ENCODE results near the gene TEAD1.
A peak's percentile ranks its signal among the peaks of the same experiment; 100 is the strongest.

Gene TEAD1

DNA sequence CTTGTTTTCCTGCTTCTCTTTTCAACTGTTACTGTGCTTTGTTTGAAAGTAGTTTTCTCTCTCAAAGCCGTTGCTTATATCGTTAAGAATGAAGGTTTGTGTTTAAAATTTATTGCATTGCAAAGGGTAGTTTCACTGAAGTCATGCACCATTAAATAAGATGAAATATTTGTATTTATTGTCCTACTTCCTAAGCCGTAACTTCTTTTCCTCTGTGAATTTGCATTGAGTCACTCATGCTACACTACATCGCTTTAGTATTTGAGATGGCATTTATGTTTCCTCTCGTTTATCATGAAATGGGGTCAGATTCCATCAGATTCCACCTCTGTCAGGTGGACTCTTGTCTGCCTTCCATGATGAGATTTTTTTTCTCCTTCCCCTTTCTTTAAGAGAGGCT, 269.1 kb downstream of the TEAD1 start:
- no peak for DNase-seq (ENCODE audit: low spot score)

DNA sequence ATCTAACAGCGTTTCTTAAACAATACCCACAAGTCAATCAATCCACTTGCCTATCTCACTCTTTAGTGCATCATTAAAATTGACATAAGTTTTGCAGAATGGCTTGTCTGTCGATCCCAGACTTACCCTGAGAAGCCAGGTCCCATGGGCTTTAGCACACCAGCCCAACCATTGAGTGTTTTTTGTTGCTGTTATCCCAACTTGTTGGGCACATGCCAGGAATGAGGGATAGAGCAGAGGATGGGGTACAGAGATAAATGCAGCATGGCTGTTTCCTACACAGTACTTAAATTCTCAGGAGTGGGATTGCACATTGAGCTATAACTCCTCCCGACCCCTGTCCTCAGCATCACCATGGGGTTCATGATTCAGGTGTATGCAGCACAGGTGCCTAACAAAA, 270.7 kb downstream of the TEAD1 start:
- DNase-seq (ENCODE audit: low spot score) = no peak

DNA sequence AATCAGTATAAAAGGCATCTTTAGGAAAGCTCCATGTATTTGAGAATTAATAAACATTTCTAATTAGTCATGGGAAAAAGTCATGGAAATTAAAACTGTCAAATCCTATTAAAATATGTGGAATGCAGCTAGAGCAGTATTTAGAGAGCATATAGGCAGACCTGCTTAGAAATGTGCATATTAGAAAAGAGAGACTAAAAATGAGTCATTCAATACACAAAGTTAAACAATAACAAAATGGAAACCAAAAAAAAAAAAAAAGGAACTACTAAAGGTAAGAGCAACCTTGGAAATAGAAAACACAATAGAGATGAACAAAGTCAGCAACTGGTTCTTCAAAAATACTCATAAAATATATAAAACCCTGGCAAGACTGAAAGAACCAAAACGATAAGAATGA, 275.2 kb downstream of the TEAD1 start:
- DNase-seq (ENCODE audit: low spot score) = no peak

DNA sequence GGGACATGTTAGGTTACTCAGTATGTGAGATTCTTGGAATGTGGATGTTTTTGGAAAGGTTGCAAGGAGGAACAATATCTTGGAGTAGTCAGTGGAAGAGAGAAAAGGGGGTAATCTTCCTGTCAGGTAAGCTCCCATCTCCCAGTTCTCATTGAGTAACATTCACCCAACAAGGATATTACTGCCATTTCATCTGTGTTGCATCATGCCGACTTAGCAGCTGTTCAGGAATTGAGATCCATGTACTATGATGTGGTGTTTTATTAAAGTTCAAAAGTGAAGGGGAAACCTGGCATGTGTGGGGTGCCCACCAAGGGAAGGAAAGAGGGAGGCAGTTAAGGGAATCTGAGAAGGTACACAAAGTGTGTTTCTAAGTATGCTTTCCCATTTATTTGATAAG, 276.4 kb downstream of the TEAD1 start:
- no peak for DNase-seq (ENCODE audit: low spot score)

DNA sequence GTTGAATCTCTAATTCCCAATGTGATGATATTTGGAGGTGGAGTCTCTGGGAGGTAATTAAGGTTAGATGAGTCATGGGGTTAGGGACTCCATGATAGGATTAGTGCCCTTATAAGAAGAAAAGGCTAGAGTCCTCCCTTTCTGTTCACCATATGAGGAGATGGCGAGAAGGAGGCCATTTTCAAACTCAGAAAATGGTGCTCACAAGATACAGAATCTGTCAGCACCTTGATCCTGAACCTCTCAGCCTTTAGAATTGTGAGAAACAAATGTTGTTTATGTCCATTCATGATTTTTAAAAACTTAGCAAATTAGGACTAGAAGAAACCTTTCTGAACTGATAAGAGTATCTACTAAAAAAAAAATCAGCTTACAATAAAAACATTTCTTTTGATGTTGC, 277.2 kb downstream of the TEAD1 start:
- DNase-seq (ENCODE audit: low spot score) = no peak

DNA sequence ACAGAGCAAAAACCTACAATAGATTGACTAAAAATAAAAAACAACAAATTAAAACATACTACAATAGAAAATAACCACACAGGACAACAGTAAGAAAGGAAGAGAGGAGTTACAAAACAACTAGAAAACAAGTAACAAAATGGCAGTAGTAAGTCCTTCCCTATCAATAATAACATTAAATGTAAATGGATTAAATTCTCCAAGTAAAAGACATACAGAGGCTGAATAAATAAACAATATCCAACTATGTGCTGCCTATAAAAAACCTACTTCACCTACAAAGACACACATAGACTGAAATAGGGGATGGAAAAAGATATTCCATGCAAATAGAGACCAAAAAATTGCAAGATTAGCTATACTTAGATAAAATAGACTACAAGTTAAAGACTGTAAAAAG, 277.9 kb downstream of the TEAD1 start:
- DNase-seq (ENCODE audit: low spot score) = no peak

DNA sequence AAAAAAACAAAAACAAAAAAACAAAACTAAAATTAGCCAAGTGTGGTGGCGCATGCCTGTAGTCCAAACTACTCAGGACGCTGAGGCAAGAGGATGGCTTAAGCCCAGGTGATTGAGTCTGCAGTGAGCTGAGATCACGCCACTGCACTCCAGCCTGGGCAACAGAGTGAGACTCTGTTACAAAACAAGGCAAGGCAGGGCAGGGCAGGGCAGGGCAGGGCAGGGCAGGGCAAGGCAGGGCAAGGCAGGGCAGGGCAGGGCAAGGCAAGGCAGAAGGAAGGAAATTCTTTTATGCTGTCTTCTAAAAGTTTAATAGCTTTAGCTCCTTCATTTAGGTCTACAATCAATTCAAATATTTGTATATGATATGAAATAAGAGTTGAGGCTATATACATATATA, 284.8 kb downstream of the TEAD1 start:
- DNase-seq (ENCODE audit: low spot score) = no peak

DNA sequence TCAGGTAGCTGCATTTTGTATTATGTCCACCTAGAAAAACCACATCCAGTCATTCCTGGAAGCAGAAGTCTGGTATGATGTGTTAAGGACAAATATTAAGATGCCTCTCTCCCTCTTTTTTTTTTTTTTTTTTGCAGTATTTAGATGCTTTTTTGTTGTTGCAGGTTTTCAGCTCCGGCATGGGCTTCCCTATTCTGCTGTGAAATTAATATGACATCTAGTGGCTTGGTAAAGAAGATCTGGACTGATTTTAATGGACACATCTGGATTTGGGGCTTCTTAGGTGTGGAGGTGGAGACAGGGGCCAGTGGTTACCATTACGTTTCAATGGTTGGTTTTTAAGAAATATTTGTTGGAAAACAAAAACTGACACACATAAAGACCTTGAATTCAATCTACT, 287.4 kb downstream of the TEAD1 start:
- no peak for DNase-seq (ENCODE audit: low spot score)

DNA sequence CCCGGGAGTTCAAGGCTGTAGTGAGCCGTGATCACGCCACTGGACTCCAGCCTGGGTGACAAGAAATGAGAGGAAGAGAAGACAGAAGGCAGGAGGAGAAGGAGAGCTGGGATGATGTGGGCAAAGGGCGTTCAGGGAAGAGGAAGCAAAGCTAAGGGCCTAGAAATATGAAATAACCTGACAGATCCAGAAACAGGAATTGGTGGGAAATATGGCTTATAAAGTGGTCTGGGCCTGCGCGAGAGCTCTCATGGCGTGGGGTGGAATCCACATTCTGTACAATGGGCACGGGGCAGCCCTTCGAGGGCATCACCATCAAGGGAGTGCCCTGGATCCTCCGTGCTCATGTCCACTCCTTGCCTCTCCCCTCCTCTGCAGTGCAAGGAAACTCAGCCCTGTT, 288.1 kb downstream of the TEAD1 start:
- no peak for DNase-seq (ENCODE audit: low spot score)

DNA sequence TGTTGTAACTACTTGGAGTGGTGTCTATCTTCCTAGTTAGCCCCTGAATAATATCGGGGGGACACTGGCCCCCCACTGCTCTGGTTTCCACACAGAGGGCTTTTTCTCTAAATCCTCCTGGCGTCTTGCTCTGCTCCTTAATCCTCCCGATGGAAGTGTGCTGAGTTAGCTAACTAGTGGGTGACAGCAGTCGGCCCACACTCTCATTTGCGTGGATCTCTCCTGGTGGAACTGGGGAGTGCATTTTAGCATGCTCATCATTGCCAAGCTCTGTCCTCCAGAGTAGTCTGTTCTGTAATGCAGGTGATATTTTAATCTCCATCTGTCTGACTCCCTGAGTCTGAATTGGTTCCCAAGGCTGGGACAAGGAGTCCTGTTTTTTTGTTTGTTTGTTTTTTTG, 288.8 kb downstream of the TEAD1 start:
- no peak for DNase-seq (ENCODE audit: low spot score)

DNA sequence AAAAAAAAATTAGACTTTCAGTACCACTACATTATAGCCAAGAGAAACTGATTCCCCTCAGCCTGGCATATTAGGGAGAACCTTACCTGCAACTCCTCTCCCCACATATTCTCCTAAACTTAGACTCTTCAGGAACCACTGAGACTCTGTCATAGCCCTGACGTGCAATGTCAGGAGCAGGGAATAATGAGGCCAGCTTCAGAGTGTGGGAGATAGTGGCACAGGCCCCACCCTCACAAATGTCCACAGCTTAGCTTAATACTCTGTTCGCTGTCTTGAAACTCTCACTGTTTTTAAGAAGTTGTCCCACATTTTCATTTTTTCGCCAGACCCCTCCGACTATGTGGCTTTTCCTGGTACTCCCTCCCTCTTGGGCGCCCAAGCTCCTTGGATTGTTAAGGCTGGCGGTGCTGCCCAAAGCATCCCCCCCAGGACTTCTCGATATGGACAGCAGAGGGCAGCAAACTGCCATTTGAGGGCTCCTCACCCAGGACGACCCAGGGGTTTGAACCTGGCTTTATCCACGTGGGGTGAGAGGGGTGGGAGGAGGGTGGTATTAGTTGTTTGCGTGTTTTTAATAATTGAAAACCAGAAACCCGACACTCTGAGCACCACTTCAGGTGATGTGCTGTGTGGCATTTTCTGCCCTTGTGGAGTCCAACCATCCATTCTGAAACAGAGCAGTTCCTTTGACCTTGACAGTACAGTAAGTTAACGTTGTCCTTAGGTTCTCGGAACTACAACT, 289.7 kb downstream of the TEAD1 start:
- DNase-seq (ENCODE audit: low spot score) = peak; percentile 79

DNA sequence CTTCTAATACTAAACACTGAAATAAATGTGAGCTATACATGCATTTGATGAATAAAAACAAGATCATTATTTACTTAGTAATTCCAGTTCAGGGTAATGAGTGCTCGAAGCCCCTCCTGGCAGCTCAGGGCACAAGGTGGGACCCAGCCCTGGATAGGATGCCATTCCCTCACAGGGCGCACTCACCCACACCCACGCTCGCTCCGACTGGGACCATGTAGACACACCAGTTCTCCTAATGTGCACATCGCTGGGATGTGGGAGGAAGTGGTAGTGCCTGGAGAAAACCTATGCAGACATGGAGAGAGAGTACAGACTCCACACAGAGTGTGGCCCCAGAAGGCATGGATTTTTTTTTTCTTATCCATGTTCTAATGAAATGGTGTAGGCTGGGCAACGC, 290.4 kb downstream of the TEAD1 start:
- no peak for DNase-seq (ENCODE audit: low spot score)

DNA sequence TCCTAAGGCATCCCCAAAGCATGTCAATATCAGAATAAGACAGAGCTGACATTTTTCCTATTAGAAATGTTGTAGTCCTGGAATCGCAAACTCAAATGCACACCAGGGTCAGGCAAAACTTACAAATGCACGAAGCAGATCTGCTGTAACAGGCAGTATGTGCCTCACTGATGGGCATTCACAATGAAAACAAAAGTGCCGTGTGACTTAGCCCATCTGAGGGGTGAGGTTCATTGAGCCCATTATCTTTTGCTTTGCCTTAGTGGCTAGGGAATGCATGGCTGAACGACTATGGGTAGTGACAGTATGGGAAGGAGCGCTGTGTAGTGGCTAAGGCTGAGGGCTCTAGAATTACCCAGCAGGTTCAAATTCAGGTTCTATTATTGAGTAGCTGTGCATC, 291.8 kb downstream of the TEAD1 start:
- no peak for DNase-seq (ENCODE audit: low spot score)

DNA sequence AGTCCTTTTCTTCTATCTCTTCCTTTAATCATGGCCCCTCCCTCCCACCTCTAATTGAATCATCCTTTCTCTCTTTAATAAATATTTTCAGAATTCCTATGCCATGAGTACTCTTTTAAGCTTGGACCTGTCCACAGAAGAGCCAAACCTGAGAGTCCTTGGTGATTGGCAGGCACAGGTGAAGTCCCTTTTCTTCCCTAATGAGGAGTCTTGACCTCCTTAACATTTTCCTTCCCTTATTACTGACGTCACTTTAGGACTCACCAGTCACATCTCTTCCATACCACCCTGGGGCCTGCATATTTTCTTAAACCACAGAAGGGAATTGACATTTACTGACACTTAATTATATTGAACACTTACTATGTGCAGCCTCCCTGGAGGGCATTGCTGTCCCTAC, 293.9 kb downstream of the TEAD1 start:
- DNase-seq (ENCODE audit: low spot score) = no peak

DNA sequence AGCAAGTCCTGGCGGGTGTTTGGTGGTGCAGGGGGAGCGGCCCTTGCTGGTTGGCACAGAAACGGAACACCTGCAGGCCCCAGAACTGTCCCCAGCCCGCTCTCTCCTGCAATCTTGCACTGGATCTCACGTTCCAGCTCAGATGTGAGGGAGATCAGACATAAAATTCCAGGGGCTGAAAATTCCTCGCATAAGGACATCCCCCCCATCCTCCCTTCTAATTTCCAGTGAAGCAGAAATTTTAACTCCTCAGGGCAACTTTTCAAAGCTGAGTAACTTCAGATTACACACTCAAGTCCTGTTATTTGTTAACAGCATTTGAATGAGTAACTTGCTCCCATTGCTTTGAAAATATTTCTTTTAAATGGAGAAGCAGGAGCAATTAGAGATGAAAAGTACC, 294.6 kb downstream of the TEAD1 start:
- no peak for DNase-seq (ENCODE audit: low spot score)

DNA sequence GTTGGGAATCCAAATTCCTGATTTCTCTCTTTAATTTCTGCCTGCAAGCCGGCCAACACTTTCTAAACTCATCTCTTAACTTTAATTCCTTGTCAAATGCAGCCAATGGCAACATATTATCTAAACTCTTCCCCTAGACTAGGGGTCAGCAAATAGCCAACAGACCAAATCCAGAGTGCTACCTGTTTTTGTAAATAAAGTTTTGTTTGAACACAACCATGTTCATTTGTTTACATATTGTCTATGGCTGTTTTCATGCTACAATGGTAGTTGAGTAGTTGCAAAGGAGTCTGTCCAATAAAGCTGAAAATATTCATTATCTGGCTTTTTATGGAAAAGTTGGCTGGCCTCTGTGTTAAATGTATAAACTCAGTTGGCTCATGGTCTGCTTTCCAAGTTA, 297.7 kb downstream of the TEAD1 start:
- DNase-seq (ENCODE audit: low spot score) = no peak

DNA sequence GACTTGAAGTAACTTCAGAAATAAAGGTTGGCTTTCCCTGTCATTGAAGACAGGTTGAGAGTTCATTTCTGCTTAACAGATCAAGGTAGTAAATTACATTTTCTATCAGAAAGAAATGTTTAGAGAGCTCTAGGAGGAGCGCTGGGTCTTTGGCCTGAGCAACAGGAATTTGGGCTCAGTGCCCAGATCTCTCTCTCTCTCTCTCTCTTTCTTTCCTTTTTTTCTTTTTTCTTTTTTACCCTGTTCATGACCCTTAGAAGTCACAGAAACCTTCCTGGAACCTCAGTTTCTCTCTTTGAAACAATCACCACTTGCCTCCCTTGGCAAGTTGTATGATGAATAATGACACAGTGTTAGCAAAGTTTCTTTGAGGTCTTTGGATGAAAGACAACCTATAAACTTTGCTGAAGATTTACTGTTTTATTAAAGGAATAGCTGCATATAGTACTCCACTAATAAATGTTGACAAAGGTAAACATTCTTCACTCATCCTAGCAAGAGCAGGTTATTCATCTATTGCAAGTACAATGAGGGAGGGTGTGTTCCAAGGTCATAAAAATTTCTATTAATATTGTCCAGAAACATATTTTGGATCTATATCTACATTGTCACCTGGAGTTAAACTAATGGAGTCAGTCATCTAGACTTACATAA, 299.4 kb downstream of the TEAD1 start:
- DNase-seq (ENCODE audit: low spot score) = no peak

DNA sequence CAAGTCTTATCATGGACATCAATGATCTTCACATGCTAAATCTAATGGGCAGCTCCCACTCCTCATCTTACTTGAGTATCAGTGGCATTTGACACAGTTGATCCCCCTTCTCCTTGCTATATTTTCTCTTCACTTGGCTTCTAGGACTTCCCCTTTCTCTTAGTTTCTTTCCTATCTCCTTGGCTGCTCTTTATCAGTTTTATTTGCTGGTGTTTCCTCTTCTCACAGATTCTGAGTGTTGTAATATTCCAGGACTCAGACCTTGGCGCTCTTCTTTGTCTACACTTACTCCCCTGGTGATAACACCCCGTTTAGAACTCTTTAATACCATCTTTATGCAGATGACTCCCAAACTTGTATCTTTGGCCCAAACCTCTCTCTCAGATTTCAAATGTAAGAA, 301.0 kb downstream of the TEAD1 start:
- DNase-seq (ENCODE audit: low spot score) = no peak

DNA sequence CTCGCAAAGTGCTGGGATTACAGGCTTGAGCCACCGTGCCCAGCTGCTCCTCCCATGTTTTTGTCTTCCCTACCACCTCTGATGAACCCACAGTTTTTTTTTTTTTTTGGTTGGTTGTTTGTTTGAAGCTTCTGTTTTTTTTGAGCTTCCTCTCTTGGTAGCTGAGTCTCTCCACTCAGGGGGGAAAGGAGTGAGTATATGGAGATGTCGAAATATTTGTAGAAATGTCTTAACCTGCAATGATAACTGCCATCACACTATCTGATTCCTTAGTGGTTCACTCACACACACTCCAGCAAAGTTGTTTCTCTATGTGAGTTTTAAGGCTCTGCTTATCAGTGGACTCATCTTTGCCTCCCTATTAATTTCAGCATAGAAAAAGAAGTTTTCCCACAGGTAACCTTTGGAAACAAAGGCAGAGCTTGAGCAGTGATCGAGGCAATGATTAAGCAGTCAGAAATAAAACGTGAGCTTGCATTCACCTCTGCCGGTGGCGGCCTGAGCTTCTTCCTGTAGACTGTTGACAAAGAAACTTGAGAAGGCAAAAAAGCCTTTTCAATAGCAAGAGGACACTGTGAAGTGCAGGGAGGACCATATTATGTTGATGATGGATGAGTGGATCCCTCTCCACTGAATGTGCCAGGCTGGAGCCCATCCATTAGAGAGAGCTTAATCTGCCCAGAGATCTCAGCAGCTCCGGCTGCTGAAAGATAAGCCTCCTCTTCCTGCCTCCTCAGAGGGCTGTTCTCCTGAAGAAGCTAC, 305.9 kb downstream of the TEAD1 start:
- DNase-seq (ENCODE audit: low spot score) = no peak

DNA sequence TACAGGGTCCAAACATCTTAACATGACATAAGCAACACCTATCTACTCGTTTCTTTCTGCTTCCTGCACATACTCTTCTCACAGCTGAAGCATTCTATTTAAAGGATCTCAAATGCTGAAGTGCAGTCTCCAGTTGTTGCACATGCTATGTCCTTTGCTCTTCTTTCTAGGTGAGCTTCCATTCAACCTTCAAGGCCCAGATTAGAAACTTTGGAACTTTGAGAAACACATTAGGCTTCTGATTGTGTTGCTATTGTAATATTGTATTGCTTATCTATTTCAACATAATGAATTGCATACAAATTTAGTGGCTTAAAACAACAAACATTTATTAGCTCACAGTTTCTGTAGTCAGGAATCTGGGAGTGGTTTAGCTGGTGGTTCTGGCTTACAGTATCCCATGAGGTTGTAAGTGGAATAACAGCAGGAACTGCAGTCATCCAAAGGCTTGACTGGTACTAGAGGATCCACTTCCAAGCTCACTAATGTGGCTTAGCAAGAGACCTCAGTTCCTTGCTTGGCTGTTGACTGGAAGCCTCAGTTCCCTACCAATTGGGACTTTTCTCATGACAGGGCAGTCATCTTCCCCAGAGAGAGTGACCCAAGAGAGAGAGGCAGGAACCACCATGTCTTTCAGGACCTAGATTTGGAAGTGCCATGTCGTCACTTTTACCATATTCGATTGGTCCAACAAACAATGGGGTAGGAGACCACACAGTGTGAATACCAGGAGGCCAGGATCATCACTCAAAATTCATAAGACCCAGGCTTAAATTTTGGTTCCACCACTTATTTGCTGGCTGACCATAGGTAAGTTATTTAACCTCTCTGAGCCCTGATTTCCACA, 307.7 kb downstream of the TEAD1 start:
- no peak for DNase-seq (ENCODE audit: low spot score)

DNA sequence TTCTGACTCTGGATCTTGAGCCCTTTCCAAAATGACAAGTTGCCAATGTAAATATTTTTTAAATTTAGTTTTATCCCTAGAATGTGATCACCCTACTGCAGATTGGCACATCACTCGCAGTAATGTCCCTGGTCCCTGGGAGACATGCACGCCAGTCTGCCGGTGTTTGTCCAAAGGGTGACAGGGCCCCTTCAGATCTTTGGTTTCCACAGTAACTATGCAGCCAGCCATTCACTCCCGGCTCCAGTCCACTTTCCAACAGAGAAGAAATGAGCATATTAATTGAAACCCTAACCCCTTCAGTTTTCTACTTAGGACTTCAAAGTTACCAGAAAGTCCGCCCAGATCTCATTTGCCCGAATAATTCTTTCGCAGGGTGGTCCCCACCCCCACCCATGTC, 309.1 kb downstream of the TEAD1 start:
- DNase-seq (ENCODE audit: low spot score) = no peak

DNA sequence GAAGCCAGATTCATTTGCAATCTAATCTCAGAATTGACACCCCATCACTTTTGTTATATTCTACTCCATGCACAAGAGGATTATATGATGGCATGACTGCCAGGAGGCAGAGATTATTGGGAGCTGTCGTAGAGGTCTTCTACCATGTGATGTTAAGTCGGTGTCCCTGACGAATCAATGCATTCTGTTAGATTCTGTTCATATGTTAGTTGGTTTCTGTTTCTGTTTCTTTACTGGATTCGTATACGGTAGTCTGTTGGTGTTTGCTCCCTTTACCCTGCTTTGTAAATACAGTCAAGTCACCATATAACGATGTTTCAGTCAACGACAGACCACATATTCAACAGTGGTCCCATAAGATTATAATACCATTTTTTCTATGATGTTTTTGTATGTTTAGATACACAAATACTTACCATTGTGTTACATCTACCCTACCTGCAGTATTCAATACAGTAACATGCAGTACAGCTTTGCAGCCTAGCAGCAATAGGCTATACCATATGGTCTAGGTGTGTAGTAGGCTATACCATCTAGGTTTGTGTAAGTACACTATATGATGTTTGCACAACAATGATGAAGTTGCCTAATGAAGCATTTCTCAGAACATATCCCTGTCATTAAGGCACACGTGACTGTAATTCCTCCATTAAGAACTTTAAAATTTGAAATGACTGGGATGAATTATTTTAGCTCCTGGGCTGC, 312.1 kb downstream of the TEAD1 start:
- DNase-seq (ENCODE audit: low spot score) = no peak

Measured in NAMALWA (cell line).